HEK293T (cell line): ENCODE results near the gene CRIP1.

Source experiments
- BHLHE40 ChIP-seq: fragments of 450-650 bp; IDR thresholded peaks from 2 replicates; pipeline ENCODE4 v1.6.1; 2016; ENCODE audit warnings: mild to moderate bottlenecking, moderate library complexity, borderline replicate concordance
- ELF4 ChIP-seq: fragments of 450-650 bp; IDR thresholded peaks from 2 replicates; pipeline ENCODE4 v1.6.1; 2017; ENCODE audit warnings: antibody characterized with exemption
- FOXA1 ChIP-seq: fragments of 450-650 bp; IDR thresholded peaks from 2 replicates; pipeline ENCODE4 v1.6.1; 2016; ENCODE audit warnings: mild to moderate bottlenecking
- FOXK2 ChIP-seq: fragments of 450-650 bp; IDR thresholded peaks from 2 replicates; pipeline ENCODE4 v1.6.1; 2016; ENCODE audit warnings: mild to moderate bottlenecking
- FOXM1 ChIP-seq: fragments of 450-650 bp; IDR thresholded peaks from 2 replicates; pipeline ENCODE4 v1.6.1; 2017; ENCODE audit warnings: mild to moderate bottlenecking, borderline replicate concordance
- L3MBTL2 ChIP-seq: fragments of 450-650 bp; conservative IDR thresholded peaks from 2 replicates; pipeline ENCODE4 v1.6.1; 2016; ENCODE audit warnings: mild to moderate bottlenecking
- LEF1 ChIP-seq: fragments of 450-650 bp; IDR thresholded peaks from 2 replicates; pipeline ENCODE4 v1.6.1; 2017; ENCODE audit warnings: mild to moderate bottlenecking, borderline replicate concordance
- PKNOX1 ChIP-seq: fragments of 450-650 bp; IDR thresholded peaks from 2 replicates; pipeline ENCODE4 v1.6.1; 2016
- SUZ12 ChIP-seq: fragments of 450-650 bp; IDR thresholded peaks from 2 replicates; pipeline ENCODE4 v1.6.1; 2016; ENCODE audit warnings: mild to moderate bottlenecking
- TARDBP ChIP-seq: fragments of 450-650 bp; IDR thresholded peaks from 2 replicates; pipeline ENCODE4 v1.6.1; 2016
- ZNF384 ChIP-seq: fragments of 450-650 bp; IDR thresholded peaks from 2 replicates; pipeline ENCODE4 v1.6.1; 2016

GRCh38 chr14:105456736-105457617 is 29.7 kb upstream of the CRIP1 start:
- no peak for TF ChIP-seq ELF4
- TF ChIP-seq FOXA1, result no peak
- TF ChIP-seq ZNF384, result no peak
- no peak for TF ChIP-seq LEF1
- TF ChIP-seq FOXM1, result no peak
- no peak for TF ChIP-seq BHLHE40
- no peak for TF ChIP-seq SUZ12
- TF ChIP-seq L3MBTL2, result no peak
- TF ChIP-seq FOXK2, result no peak
- no peak for TF ChIP-seq PKNOX1
- TF ChIP-seq TARDBP, result no peak
